WTC11 (cell line): ENCODE data around the gene PRRT1.
"Not testable (repeated sequence)": the region's sequence is repeated elsewhere in the genome, so short reads cannot be mapped to it uniquely, and the experiment has no call there.

Experiments
- MXD4 ChIP-seq: fragments of 250-450 bp; sonication (Bioruptor Pico); IDR thresholded peaks from 2 replicates; pipeline ENCODE4 v1.8.0; 2021; ENCODE audit warnings: mild to moderate bottlenecking, moderate library complexity, borderline replicate concordance
- TF ChIP-seq, protein P1 (sequence below): fragments of 200-600 bp; IDR thresholded peaks from 2 replicates; pipeline ENCODE4 v1.8.0; 2022; ENCODE audit warnings: antibody characterized with exemption
- TF ChIP-seq, protein P2 (sequence below): sonication (generic); formaldehyde crosslinking; IDR thresholded peaks from 2 replicates; pipeline ENCODE4 v1.8.0; 2022; ENCODE audit warnings: mild to moderate bottlenecking, missing genetic modification reagents

DNA sequence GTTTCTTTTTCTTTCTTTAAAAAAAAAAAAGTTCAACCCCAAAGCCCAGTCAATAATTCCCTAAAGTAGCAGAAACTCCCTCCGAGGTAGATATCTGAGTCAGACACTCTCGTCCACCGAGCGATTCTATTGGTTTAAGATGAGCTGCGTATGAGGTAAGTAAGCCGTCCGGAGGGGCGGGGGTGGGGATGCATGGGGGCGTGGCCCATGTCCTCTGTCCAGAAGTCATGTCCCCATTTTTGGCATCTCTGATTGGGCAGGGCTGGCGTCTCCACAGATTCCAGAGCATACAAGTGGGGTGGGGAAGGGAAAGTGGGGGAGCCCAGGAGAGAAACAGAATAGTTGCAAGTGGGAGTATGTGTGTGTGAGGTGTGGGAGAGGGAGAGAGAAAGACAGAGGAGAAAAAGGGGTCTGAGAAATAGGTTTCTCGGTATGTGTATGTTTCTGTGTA is 34.0 kb upstream of the PRRT1 start:
- TF ChIP-seq, protein P1, sequence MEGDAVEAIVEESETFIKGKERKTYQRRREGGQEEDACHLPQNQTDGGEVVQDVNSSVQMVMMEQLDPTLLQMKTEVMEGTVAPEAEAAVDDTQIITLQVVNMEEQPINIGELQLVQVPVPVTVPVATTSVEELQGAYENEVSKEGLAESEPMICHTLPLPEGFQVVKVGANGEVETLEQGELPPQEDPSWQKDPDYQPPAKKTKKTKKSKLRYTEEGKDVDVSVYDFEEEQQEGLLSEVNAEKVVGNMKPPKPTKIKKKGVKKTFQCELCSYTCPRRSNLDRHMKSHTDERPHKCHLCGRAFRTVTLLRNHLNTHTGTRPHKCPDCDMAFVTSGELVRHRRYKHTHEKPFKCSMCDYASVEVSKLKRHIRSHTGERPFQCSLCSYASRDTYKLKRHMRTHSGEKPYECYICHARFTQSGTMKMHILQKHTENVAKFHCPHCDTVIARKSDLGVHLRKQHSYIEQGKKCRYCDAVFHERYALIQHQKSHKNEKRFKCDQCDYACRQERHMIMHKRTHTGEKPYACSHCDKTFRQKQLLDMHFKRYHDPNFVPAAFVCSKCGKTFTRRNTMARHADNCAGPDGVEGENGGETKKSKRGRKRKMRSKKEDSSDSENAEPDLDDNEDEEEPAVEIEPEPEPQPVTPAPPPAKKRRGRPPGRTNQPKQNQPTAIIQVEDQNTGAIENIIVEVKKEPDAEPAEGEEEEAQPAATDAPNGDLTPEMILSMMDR: not testable (repeated sequence)
- TF ChIP-seq, protein P2, sequence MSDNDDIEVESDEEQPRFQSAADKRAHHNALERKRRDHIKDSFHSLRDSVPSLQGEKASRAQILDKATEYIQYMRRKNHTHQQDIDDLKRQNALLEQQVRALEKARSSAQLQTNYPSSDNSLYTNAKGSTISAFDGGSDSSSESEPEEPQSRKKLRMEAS: not testable (repeated sequence)
- TF ChIP-seq MXD4: not testable (repeated sequence)
